NT2/D1 (cell line): ENCODE data around the gene P2RY13.

ENCODE experiments used
- DNase-seq: peaks from one replicate; pipeline ENCODE4 v3.0.0-alpha.2; 2011; ENCODE audit warnings: low read depth, low spot score
- H3K27me3 ChIP-seq: 2 replicates; pipeline ENCODE4 v1.6.0; 2011; ENCODE audit warnings: mild to moderate bottlenecking; ENCODE audit not compliant: insufficient read length, insufficient read depth
- H3K36me3 ChIP-seq: 2 replicates; pipeline ENCODE4 v1.6.1; 2011; ENCODE audit warnings: mild to moderate bottlenecking, low read length, mixed read lengths; ENCODE audit not compliant: insufficient read depth, insufficient read length
- H3K4me1 ChIP-seq: 2 replicates; pipeline ENCODE4 v1.5.1; 2011; ENCODE audit not compliant: insufficient read depth, insufficient read length
- H3K4me3 ChIP-seq: 2 replicates; pipeline ENCODE4 v1.5.1; 2011; ENCODE audit warnings: low read depth; ENCODE audit not compliant: insufficient read length
- H3K9ac ChIP-seq: 2 replicates; pipeline ENCODE4 v1.6.0; 2011; ENCODE audit warnings: low read depth; ENCODE audit not compliant: insufficient read length
- H3K9me3 ChIP-seq: 2 replicates; pipeline ENCODE4 v1.5.1; 2011; ENCODE audit warnings: mild to moderate bottlenecking, low read length; ENCODE audit not compliant: insufficient read depth
- SUZ12 ChIP-seq: IDR thresholded peaks from 2 replicates; pipeline ENCODE4 v1.6.1; 2011; ENCODE audit not compliant: insufficient read length, insufficient read depth; ENCODE audit errors: extremely low read depth
- YY1 ChIP-seq: IDR thresholded peaks from 2 replicates; pipeline ENCODE4 v1.6.1; 2011; ENCODE audit not compliant: insufficient read length, insufficient read depth
- ZNF274 ChIP-seq: IDR thresholded peaks from 2 replicates; pipeline ENCODE4 v1.6.1; 2011; ENCODE audit warnings: mild to moderate bottlenecking, low read depth, low read length

Gene P2RY13

DNA sequence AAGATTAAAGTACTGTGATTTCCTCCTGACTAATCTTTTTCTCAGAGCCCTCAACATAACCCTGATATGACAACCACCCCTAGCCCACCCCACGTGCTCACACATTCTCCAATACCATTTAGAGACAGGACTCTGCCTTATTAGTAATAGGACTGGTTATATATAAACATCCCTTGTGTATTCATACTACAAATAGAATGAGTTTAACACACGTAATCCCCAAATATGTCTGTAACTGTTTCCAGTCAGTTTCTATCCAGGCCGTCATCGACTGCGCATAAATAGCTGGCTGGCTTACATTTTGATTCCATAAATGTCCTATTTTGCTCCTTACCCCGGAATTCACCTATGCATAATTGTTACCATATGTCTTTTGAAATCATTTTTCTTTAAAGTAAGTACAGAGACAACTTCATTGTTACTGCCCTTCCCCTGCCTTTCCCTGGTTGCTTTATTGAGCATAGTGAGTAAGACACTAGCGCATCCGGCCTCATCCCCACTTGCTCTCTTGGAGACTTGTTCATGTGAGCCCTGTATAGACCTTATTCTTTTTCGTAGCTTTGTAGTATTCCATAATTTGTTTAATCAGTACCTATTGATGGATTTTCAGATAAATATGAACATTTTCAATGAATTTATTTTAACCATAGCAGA, 47.6 kb downstream of the P2RY13 start:
- no peak overlapping the region for H3K9ac ChIP-seq
- H3K9me3 ChIP-seq, result no peaks in the 10 kb centered on the region
- no peaks in the 10 kb centered on the region for H3K4me1 ChIP-seq
- H3K27me3 ChIP-seq, result no peaks in the 10 kb centered on the region
- no peak overlapping the region for H3K4me3 ChIP-seq
- TF ChIP-seq ZNF274 (no peak), YY1 (no peak), SUZ12 (no peak)
- DNase-seq, result no peak
- no peaks in the 10 kb centered on the region for H3K36me3 ChIP-seq

DNA sequence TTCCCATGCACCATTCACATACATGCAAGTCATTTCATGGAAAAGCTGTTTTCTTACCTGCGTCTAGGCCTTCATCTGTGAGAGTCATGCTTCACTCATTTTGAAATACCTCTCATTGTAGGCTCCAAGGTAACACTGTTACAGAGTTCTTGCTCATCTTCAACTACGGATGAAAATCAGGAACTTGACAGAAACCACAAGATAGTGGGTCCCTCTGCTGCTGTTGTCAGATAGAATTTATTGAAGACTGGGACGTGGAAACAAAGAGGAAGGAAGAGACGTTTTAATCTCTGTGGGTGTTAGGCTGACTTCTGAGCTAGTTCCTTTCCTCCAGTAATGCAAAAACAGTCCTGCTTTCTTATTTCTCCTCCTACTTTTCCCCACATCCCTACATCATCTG, 51.1 kb downstream of the P2RY13 start, which contains the start of gene P2RY14:
P2RY14 (minus strand) TSS at position 313 of the 400 bp plus-strand sequence. CDS start 64,226 bp downstream, outside the sequence.
- no peak for TF ChIP-seq SUZ12
- no peak for TF ChIP-seq ZNF274
- no peak for TF ChIP-seq YY1
- Histone ChIP-seq H3K4me1 (no peaks in the 10 kb centered on the region), H3K9me3 (no peaks in the 10 kb centered on the region), H3K4me3 (no peak within 1 kb of the TSS), H3K9ac (no peak within 1 kb of the TSS), H3K27me3 (no peaks in the 10 kb centered on the region), H3K36me3 (no peaks in the 10 kb centered on the region)
- no peak for DNase-seq

DNA sequence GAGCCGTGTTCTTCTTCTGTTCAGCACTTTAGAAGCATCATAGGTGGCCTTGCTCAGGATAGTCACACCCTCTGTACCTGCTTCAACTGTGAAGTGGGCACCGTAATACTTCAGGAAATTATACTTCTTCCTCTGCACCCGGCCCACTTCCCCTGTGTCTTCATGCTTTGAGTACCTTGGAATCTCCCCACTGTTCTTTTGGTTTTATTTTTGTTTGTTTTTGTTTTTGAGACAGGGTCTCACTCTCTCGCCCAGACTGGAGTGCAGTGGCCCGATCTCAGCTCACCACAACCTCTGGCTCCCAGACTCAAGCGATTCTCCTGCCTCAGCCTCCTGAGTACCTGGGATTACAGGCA, 52.7 kb downstream of the P2RY13 start:
- Histone ChIP-seq H3K4me1 (no peaks in the 10 kb centered on the region), H3K9ac (no peak overlapping the region), H3K4me3 (no peak overlapping the region), H3K36me3 (no peaks in the 10 kb centered on the region), H3K9me3 (no peaks in the 10 kb centered on the region), H3K27me3 (no peaks in the 10 kb centered on the region)
- DNase-seq, result no peak
- TF ChIP-seq YY1, result no peak
- TF ChIP-seq ZNF274, result no peak
- no peak for TF ChIP-seq SUZ12
